Hepatocyte (in vitro differentiated cells): ENCODE measurements around the gene TSPYL1. TPM values are rescaled to one million over a fixed set of nuclear protein-coding genes. Genes with fewer than 3 reads are reported as not detected.

ENCODE experiments used
- DNase-seq: peaks from one replicate; pipeline ENCODE4 v3.0.0-alpha.2; 2016; ENCODE audit warnings: low spot score
- H2AFZ ChIP-seq: fragments of 200-600 bp; sonication (generic); 2 replicates; pipeline ENCODE4 v1.6.0; 2016; ENCODE audit warnings: antibody characterized with exemption, mild to moderate bottlenecking
- H3K27ac ChIP-seq: fragments of 200-600 bp; sonication (generic); 2 replicates; pipeline ENCODE4 v1.5.1; 2016; ENCODE audit warnings: mild to moderate bottlenecking
- H3K27me3 ChIP-seq: fragments of 200-600 bp; sonication (generic); 2 replicates; pipeline ENCODE4 v1.6.1; 2016
- H3K36me3 ChIP-seq: fragments of 200-600 bp; sonication (generic); replicated peaks from 2 replicates; pipeline ENCODE4 v1.5.1; 2016; ENCODE audit warnings: low read depth; ENCODE audit not compliant: insufficient read depth
- H3K4me1 ChIP-seq: fragments of 200-600 bp; sonication (generic); 2 replicates; pipeline ENCODE4 v1.5.1; 2016; ENCODE audit warnings: mild to moderate bottlenecking, moderate library complexity; ENCODE audit not compliant: insufficient read depth
- H3K4me2 ChIP-seq: fragments of 200-600 bp; sonication (generic); 2 replicates; pipeline ENCODE4 v1.6.0; 2016
- H3K4me3 ChIP-seq: fragments of 200-600 bp; sonication (generic); 2 replicates; pipeline ENCODE4 v1.5.1; 2016; ENCODE audit warnings: mild to moderate bottlenecking
- H3K79me2 ChIP-seq: fragments of 200-600 bp; sonication (generic); 2 replicates; pipeline ENCODE4 v1.6.0; 2017; ENCODE audit warnings: mild to moderate bottlenecking
- H3K9me2 ChIP-seq: fragments of 200-600 bp; sonication (generic); replicated peaks from 2 replicates; pipeline ENCODE4 v1.6.0; 2017; ENCODE audit warnings: mild to moderate bottlenecking; ENCODE audit not compliant: insufficient read depth
- H3K9me3 ChIP-seq: fragments of 200-600 bp; sonication (generic); 2 replicates; pipeline ENCODE4 v1.5.1; 2016; ENCODE audit warnings: low read depth, mild to moderate bottlenecking
- H4K20me1 ChIP-seq: fragments of 200-600 bp; sonication (generic); 2 replicates; pipeline ENCODE4 v1.6.0; 2016; ENCODE audit warnings: mild to moderate bottlenecking; ENCODE audit not compliant: insufficient read depth, poor library complexity, severe bottlenecking
- CTCF ChIP-seq: fragments of 200-600 bp; sonication (generic); IDR thresholded peaks from 2 replicates; pipeline ENCODE4 v1.5.1; 2016; ENCODE audit warnings: antibody characterized with exemption, mild to moderate bottlenecking; ENCODE audit not compliant: poor library complexity
- EZH2 ChIP-seq: fragments of 200-600 bp; sonication (generic); IDR thresholded peaks from 2 replicates; pipeline ENCODE4 v1.6.1; 2016; ENCODE audit warnings: antibody characterized with exemption, mild to moderate bottlenecking, borderline replicate concordance
- EZH2phosphoT487 ChIP-seq: fragments of 200-600 bp; sonication (generic); IDR thresholded peaks from one replicate; pipeline ENCODE4 v1.6.1; 2018; ENCODE audit warnings: antibody characterized with exemption, mild to moderate bottlenecking, low read depth, moderate library complexity; ENCODE audit not compliant: unreplicated experiment, severe bottlenecking
- WGBS: methylation state at CpG from one replicate; pipeline ENCODE4 v1.1.6; 2016; ENCODE audit warnings: low lambda C conversion rate; ENCODE audit errors: missing lambda C conversion rate; 5-methylcytosine and 5-hydroxymethylcytosine counted together
- polyA plus RNA-seq: library from polyadenylated mRNA; unstranded; fragments of >200 nt; fragmentation: Nextera tagmentation; extraction: Ambion mirVana; gene quantifications from 2 replicates; pipeline ENCODE4 v1.2.1, GENCODE V29; 2016
- total RNA-seq: library from RNA; depleted of rRNA; stranded (reverse); fragments of >200 nt; gene quantifications from 2 replicates; pipeline ENCODE4 v1.2.3, GENCODE V29; 2014

The TSPYL1 gene
- total and polyA plus RNA-seq, 2 experiments from 2014 or later: 32.1 to 85.0 TPM

DNA sequence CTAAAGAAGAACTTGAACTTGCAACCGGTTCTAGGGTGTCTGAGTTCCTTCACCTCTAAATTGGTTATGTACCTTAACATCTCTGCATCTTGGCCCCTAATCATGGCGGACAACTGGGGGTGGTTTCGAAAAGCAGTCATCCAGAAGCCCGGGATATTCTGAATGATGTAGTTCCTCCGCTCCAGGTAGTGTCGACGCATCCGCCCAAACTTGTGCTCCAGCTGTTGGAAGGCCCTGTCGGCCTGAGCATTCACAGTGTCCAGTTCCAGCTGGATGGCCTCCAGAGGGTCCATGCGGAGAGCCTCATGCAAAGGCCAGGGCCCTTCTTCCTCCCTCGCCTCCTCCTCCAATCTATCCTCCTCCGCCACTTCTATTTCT, 887 bp downstream of the TSPYL1 start:
- H3K27me3 ChIP-seq: no peaks in the 10 kb centered on the region
- peaks cover 20% of the 10 kb centered on the region for H3K4me1 ChIP-seq
- H3K4me2 ChIP-seq: peak overlapping the region; percentile 91
- TF ChIP-seq CTCF: no peak
- no peak for TF ChIP-seq EZH2phosphoT487
- no peak for TF ChIP-seq EZH2
- no peaks in the 10 kb centered on the region for H3K36me3 ChIP-seq
- H3K79me2 ChIP-seq: peaks cover 74% of the 10 kb centered on the region
- H3K9me2 ChIP-seq: no peaks in the 10 kb centered on the region
- H2AFZ ChIP-seq: peak overlapping the region; percentile 47
- H3K4me3 ChIP-seq: peak overlapping the region; percentile 70
- H3K27ac ChIP-seq: peak overlapping the region; percentile 98
- no peaks in the 10 kb centered on the region for H3K9me3 ChIP-seq
- no peak for DNase-seq
- 31% methylated on average over 12 of the region's 12 CpGs for WGBS
- H4K20me1 ChIP-seq: peaks cover 49% of the 10 kb centered on the region

GRCh38 chr6:116278481-116278829, 1.3 kb downstream of the TSPYL1 start:
- H3K4me1 ChIP-seq: peaks cover 20% of the 10 kb centered on the region
- peak overlapping the region; percentile 70 for H3K4me3 ChIP-seq
- no peak for DNase-seq
- peaks cover 49% of the 10 kb centered on the region for H4K20me1 ChIP-seq
- no peaks in the 10 kb centered on the region for H3K9me3 ChIP-seq
- no peak for TF ChIP-seq CTCF
- no peak for TF ChIP-seq EZH2phosphoT487
- no peak for TF ChIP-seq EZH2
- H3K79me2 ChIP-seq: peaks cover 75% of the 10 kb centered on the region
- H3K4me2 ChIP-seq: peak overlapping the region; percentile 91
- WGBS: 82% methylated on average over 11 of the region's 11 CpGs
- H3K27ac ChIP-seq: peak overlapping the region; percentile 98
- no peaks in the 10 kb centered on the region for H3K36me3 ChIP-seq
- no peak overlapping the region for H2AFZ ChIP-seq
- H3K27me3 ChIP-seq: no peaks in the 10 kb centered on the region
- no peaks in the 10 kb centered on the region for H3K9me2 ChIP-seq

DNA sequence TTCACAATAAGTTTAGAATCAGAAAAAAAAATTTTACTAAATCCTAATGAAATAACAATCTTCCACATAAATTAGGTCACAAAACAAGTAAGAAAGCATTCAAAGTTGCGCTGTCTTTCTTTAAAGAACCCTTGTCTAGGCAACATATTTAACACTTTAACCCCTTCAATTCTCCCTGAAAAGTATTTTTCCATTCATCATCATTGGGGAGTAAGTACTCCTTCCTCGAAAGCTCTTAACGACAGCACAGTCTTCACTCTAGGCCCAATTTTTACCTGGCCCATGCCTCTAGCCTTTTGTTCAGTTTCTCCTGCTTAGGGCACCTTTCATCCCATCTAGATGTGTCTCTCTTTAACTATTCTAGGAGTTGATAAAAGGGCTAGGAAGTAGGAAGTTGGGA, 2.6 kb downstream of the TSPYL1 start:
- Histone ChIP-seq H3K4me3 (peak overlapping the region; percentile 68), H3K27me3 (no peaks in the 10 kb centered on the region), H3K36me3 (no peaks in the 10 kb centered on the region), H3K79me2 (peaks cover 71% of the 10 kb centered on the region), H2AFZ (no peak overlapping the region), H4K20me1 (peaks cover 49% of the 10 kb centered on the region), H3K9me3 (no peaks in the 10 kb centered on the region), H3K4me1 (peaks cover 20% of the 10 kb centered on the region), H3K9me2 (no peaks in the 10 kb centered on the region), H3K27ac (no peak overlapping the region), H3K4me2 (peak overlapping the region; percentile 91)
- no peak for DNase-seq
- TF ChIP-seq CTCF (no peak), EZH2 (no peak), EZH2phosphoT487 (no peak)
- WGBS: 20% methylated on average over 3 of the region's 3 CpGs

- Histone ChIP-seq H3K9me2 (no peaks in the 10 kb centered on the region), H3K27ac (no peak overlapping the region), H3K4me2 (no peak overlapping the region), H3K27me3 (no peaks in the 10 kb centered on the region), H3K4me1 (peaks cover 3% of the 10 kb centered on the region), H2AFZ (no peak overlapping the region), H3K36me3 (no peaks in the 10 kb centered on the region), H3K79me2 (peaks cover 25% of the 10 kb centered on the region), H4K20me1 (peaks cover 21% of the 10 kb centered on the region), H3K9me3 (no peaks in the 10 kb centered on the region), H3K4me3 (no peak overlapping the region)
- no peak for DNase-seq
- TF ChIP-seq EZH2phosphoT487: no peak
- TF ChIP-seq CTCF: no peak
- WGBS: 56% methylated on average over 2 of the region's 2 CpGs
Measured at GRCh38 chr6:116271149-116271708, 8.5 kb downstream of the TSPYL1 start.
